ENCODE data around the gene ANKRD34C. TPM values are rescaled to one million over a fixed set of nuclear protein-coding genes. Genes with fewer than 3 reads are reported as not detected.
"Not testable (repeated sequence)": the region's sequence is repeated elsewhere in the genome, so short reads cannot be mapped to it uniquely, and the experiment has no call there.

The ANKRD34C gene
- polyA plus RNA-seq, 5 donors: 0.03 TPM; not detected in 4

DNA sequence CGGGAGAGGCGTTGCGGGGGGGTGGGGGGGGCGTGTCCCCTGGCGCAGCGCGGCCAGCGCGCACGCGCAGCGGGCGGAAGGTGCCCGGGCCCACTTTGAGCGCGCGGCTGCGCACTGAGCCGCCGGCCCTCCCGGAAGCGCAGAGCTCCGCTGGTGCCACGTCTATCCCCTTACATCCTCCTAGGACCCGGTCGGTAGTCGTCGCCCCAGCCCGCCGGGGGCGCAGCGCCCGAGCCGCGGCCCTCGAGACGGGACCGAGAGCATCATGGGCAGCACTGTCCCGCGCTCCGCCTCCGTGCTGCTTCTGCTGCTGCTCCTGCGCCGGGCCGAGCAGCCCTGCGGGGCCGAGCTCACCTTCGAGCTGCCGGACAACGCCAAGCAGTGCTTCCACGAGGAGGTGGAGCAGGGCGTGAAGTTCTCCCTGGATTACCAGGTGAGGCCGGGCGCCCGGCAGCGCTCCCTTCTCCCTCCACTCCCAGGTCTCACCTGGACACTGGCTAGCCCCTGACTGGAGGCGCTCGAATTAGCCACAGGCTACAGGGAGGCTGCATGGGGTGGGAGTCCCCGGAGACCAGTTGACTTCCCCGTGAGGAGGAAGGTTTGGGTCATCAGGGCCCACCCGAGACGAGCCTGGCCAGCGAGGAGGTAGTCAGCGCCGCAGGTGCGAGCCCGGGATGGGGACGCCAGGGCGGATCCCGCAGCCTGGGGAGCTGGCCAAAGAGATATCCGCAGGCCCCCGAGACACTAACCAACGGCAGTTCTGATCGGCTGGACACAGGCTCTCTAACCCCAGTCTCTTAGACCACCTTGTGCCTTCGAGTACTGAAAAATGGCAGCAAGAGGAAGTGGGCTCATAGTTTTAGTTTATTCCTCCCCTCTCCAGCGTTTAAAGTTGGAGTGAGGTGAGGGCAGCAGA lies 28.7 kb downstream of the ANKRD34C start, which contains the start of gene TMED3:
TSS of gene TMED3 (plus strand) at position 128 of the 916 bp plus-strand sequence. CDS start at position 266, 138 bp downstream.
- DNase-seq: peak; percentile 79 to 84

DNA sequence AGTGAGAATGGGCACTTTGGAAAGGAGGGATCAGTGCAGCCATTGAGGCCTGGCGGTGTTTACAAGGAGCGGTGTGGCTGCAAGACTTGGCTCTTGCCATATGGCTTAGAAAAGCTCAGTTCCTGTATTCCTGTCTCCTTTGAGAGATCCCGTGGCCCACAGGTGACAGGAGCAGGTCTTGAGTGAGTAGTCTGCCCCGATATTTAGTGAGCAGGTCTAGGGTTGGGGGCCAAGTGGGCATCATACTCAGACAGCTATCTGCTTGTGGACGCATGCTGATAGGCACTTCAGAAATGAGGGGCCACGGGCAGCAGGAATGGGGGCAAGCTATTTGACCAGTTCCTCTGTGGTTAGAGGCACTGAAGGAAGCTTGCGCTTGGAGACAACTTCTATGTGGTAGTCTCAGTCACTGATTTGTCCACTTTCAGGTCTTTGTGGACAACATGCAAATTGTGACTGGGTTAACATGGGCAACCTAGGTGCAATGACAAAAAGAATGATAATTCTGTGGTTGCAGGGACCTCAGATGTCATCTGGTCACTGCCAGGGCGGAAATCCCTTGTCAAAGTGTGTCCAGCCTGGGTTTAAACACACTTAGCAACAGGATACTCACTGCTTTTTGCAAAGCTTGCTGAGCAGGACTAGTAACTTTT lies 29.5 kb downstream of the ANKRD34C start:
- no peak for DNase-seq

DNA sequence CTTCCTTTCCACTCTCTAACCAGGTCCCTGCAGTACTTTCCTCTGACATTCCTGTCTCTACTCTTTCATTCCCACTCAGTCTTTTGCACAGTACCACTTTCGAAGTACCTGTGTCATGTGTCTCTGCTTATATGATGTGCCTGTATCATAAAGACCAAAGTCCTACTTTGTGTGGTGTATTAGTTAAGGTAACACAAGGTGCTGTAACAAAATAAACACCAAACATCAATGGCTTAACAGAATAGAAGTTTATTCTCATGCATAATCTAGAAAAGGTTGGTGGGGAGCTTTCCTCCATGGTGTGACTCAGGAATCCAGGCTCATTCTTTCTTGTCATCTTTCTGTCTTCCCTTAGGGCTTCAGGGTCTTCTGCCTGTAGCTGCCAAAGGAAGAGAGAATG lies 31.7 kb downstream of the ANKRD34C start:
- no peak for DNase-seq

DNA sequence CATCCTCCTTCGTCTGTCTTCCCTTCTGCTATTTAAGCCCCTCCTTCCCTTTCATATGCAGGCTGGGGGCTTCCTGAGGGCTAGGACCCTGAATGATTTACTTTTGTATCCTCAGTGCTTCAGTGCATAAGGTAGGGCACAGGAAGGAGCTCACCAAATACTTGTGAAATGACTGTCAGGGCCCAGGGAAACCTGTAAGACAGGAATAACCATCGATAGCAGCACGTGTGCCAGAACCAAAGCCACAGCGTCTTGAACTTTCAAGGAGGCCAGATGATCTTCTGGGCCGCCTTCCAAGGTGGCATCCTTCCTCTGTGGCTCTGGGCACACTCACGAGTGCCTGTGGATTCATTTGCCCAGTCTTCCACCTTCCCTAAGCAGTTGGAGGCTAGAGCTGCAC lies 32.3 kb downstream of the ANKRD34C start:
- DNase-seq: no peak

DNA sequence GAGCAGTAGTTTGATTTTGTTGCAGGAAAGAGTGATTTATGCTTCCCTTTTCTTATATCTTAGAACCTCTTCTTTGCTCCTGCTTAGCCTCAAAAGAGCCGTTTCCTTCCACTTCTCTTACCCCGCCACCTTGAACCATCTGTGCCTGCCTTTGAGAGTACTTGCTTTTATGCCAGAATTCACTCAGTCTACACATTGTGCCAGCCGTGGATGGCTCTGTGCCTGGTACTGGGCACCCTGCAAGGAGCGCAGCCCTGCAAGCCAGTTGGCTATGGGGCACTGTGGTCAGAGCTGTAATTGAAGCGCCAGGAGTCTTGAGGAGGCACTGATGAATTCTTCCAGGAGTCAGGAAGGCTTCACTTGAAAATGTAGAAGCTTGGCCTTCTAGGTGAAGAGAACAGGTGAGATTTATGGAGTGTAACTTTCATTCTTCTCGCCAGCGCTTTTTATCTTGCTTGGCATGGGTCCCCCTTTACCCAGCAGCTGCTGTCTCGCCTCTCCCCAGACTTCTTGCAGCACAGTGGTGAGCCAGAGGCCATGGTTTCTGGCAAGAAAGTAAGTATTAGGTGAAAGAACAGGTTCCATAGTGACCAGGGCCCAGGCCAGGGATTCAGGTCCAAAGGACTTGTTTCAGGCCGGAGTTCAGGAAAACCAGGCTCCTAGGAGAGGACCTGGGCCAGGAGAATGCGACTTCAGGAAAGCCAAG lies 33.3 kb downstream of the ANKRD34C start:
- DNase-seq: no peak

DNA sequence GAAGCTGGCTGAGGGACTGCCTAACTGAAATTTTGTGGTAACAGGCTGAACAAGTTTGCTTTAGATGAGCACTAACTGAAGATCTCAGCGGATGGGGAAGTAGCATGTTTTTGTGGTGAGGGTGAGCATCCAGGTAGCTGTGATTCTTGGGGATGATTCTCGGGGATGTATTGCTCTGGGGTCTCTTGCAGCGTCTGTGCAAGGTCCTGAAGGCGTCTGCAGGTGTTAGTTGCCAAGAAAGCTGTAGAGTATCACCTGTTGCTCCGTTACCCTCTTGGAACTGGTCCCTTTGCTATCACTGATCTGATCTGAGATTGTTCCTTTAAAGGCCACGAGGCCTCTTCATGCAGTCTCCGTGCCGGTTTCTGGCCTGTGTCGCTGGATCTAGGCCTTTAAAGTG lies 34.3 kb downstream of the ANKRD34C start:
- no peak for DNase-seq

DNA sequence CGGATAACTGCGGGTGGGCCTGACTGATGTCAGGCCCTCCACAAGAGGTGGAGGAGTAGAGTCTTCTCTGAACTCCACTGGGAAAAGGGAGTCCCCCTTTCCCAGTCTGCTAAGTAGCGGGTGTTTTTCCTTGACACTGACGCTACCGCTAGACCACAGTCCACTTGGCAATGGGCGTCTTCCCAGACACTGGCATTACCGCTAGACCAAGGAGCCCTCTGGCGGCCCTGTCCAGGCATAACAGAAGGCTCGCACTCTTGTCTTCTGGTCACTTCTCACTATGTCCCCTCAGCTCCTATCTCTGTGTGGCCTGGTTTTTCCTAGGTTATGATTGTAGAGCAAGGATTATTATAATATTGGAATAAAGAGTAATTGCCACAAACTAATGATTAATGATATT lies 37.5 kb downstream of the ANKRD34C start:
- not testable (repeated sequence) for DNase-seq

DNA sequence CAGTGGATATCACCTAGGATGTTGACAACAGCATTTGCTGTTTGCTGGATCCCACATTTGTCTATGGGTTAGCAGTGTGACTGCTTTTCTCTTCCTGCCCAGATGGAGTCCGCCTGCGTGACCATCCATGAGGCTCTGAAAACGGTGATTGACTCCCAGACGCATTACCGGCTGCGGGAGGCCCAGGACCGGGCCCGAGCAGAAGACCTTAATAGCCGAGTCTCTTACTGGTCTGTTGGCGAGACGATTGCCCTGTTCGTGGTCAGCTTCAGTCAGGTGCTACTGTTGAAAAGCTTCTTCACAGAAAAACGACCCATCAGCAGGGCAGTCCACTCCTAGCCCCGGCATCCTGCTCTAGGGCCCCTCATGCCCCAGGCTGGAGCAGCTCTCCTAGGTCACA lies 39.4 kb downstream of the ANKRD34C start:
- DNase-seq: no peak

DNA sequence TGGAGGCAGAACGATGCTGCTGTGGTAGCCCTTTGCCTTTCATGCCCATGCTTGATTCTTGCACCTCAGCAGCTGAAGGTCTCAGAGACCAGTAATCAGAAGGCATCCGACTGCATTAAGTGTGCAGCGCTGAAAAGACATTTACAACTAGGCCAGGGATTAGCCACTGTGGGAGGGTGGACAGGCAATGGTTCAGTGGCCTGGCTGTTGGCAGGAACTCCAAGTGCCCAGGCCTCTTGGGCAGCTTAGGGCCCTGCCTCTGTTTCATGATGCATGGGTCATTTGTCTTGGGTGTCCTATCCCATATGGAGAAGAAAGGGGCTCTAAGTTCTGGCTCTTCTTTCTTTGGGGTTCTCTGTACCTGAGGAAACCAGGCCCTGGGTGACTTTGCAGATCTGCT lies 39.8 kb downstream of the ANKRD34C start:
- no peak for DNase-seq

DNA sequence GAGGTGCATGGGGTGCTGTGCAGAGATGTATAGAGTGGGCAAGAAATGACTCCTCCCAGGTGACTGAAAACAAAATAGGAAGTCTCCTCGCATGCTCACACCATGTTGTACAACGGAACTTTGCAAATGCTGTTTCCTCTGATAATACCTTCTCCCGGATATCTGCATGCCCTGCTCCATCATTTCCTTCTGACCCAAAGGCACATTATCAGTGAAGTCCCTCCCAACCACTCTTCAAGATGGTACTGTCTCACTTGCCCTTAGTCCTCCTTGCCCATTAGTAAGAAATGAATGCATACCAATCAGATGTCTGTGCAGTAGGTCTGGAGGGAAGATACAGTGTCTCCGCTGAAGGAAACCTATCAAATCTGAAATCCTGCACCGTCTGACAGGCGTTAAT lies 40.4 kb downstream of the ANKRD34C start:
- no peak for DNase-seq

DNA sequence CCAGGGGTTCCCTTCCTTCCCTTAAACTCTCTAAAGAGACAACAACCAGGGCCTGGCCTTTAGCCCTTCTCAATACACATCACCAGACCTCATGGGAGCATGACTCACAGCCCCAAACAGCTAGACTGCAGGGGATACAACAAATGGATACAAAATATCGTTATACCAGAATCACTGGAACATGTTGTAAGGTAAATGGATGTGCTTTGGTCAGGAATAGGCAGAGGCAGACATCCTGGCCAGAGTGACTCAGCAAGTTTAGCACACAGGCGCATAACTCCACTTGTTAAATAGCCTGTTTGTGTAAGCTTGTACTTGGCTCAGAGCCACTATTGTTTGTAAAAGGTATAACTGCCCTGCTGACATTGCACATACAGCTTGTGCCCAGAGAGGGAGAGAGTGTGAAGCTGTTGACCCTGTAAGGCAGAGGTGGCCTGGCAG lies 46.7 kb downstream of the ANKRD34C start:
- no peak for DNase-seq

Other genes with a start within 250 kb of the ANKRD34C start
- 10 to 100 TPM in 4 of 5 donors, 1 to 10 TPM in 1; 6.7 to 39.9 (median 20.7) TPM for gene RASGRF1, start 191.9 kb upstream of the ANKRD34C start, polyA plus RNA-seq (ENCODE audit: insufficient read depth in 1 of 5, insufficient read length in 5 of 5, low replicate concordance in 1 of 5)
- 10 to 100 TPM; 50.2 to 69.0 (median 58.9) TPM for gene TMED3, start 28.4 kb downstream of the ANKRD34C start, polyA plus RNA-seq (ENCODE audit: insufficient read depth in 1 of 5, insufficient read length in 5 of 5, low replicate concordance in 1 of 5)
- under 1 TPM; 0.65 to 0.93 (median 0.68) TPM for gene MINAR1, start 149.6 kb downstream of the ANKRD34C start, polyA plus RNA-seq (ENCODE audit: insufficient read depth in 1 of 5, insufficient read length in 5 of 5, low replicate concordance in 1 of 5)